ENCODE data around the gene VDAC2.
"Not testable (repeated sequence)": the region's sequence is repeated elsewhere in the genome, so short reads cannot be mapped to it uniquely, and the experiment has no call there.

VDAC2 gene

GRCh38 chr10:75201793-75202307 lies 8.7 kb upstream of the VDAC2 start:
- no peak for DNase-seq

- no peak for DNase-seq
Observed at GRCh38 chr10:75202321-75203045, 8.1 kb upstream of the VDAC2 start.

- not testable (repeated sequence) for DNase-seq
Observed at GRCh38 chr10:75203046-75203620, 7.5 kb upstream of the VDAC2 start.

- no peak for DNase-seq
Observed at GRCh38 chr10:75203724-75204123, 6.9 kb upstream of the VDAC2 start.

GRCh38 chr10:75205908-75206307 lies 4.7 kb upstream of the VDAC2 start:
- DNase-seq = no peak

- DNase-seq = not testable (repeated sequence)
Observed at GRCh38 chr10:75206638-75207037, 4.0 kb upstream of the VDAC2 start.

GRCh38 chr10:75207079-75207856 lies 3.3 kb upstream of the VDAC2 start:
- no peak for DNase-seq

- no peak for DNase-seq
Observed at GRCh38 chr10:75207857-75208144, 2.8 kb upstream of the VDAC2 start.

- DNase-seq = no peak
Observed at GRCh38 chr10:75208181-75208580, 2.4 kb upstream of the VDAC2 start.

GRCh38 chr10:75209086-75209920 lies 1.3 kb upstream of the VDAC2 start:
- DNase-seq = no peak

GRCh38 chr10:75209921-75210281 lies 695 bp upstream of the VDAC2 start:
- DNase-seq = no peak

GRCh38 chr10:75211007-75211691 lies 553 bp downstream of the VDAC2 start:
- peak; percentile 37 for DNase-seq

- no peak for DNase-seq
Observed at GRCh38 chr10:75212343-75212742, 1.7 kb downstream of the VDAC2 start.

GRCh38 chr10:75220274-75220673 lies 9.7 kb downstream of the VDAC2 start:
- DNase-seq = no peak

- not testable (repeated sequence) for DNase-seq
Observed at GRCh38 chr10:75221492-75221891, 10.9 kb downstream of the VDAC2 start.

- DNase-seq = no peak
Observed at GRCh38 chr10:75223507-75223906, 12.9 kb downstream of the VDAC2 start.

GRCh38 chr10:75226095-75226494 lies 15.5 kb downstream of the VDAC2 start:
- no peak for DNase-seq

GRCh38 chr10:75226656-75227055 lies 16.1 kb downstream of the VDAC2 start:
- DNase-seq = no peak

GRCh38 chr10:75228278-75228677 lies 17.7 kb downstream of the VDAC2 start:
- no peak for DNase-seq

GRCh38 chr10:75228834-75229233 lies 18.2 kb downstream of the VDAC2 start:
- no peak for DNase-seq

GRCh38 chr10:75229971-75230370 lies 19.4 kb downstream of the VDAC2 start:
- no peak for DNase-seq

GRCh38 chr10:75230600-75231038 lies 20.0 kb downstream of the VDAC2 start:
- peak; percentile 71 for DNase-seq
